GM19035 (cell line): Measurements from ENCODE around the gene SLIT1.

Experiments used
- ATAC-seq: cut with Tn5 transposase; IDR thresholded peaks from one replicate; pipeline ENCODE4 v1.9.1; 2021; ENCODE audit not compliant: unreplicated experiment

The SLIT1 gene

GRCh38 chr10:97185326-97186058 is at the start of gene SLIT1:
Gene SLIT1, minus strand, starts transcription at chr10:97185959. Its CDS starts 285 bp downstream, at chr10:97185674.
- no peak for ATAC-seq

DNA sequence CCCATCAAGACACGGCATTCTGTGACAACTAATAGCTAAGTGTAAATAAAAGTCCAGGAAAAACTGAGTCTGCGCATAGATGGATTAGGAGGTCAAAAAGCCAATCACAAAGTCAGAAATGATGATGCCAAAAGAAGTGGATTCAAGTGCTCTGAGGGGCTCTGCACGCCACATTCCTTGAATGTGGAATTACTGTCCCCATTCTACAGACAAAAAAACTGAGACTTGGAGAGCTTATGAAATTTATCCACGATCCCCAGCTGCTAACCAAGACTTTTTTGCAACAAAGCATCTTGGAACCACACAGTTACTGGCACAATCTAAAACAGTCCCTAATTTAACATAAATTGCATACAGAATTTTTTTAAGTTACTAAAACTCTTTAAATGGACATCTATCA is 49.6 kb upstream of the SLIT1 start:
- no peak for ATAC-seq

DNA sequence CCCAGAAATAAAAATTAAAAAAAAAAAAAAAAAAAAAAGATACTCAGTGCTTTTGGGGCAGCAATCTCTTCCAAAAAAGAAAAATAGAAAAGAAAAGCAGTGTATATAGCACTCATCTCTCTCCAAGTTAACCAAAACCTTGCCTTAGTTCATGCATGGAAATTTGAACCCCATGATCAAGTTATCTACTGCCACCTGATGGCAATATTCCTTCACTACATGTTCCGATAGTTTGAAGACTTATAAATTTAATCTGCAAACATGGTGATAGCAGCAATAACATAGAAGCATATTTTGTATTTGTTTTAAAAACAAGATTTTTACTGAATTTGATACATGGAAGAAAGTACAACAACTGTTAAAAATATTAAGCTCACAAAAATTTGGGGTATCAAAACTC is 48.6 kb upstream of the SLIT1 start:
- ATAC-seq, result no peak

DNA sequence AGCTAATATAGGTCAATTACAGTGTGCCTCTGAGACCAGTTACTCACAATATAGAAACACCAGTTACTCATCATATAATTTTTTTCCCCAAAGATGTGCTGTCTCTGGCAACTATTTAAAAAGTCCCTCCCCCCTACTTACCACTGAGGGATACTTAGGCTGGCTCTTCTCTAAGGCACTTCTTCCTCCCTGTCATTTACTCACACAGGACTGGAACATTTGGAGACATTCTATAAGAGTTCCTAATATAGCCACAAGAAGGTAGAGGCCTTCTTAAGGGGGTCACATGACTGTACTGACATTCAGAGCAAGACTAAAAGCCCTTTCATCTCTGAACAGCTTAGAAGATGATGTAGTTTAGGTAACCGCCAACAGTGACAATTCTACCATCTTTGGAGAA is 44.4 kb upstream of the SLIT1 start:
- no peak for ATAC-seq

GRCh38 chr10:97229322-97230015 is 43.7 kb upstream of the SLIT1 start:
- ATAC-seq, result no peak

DNA sequence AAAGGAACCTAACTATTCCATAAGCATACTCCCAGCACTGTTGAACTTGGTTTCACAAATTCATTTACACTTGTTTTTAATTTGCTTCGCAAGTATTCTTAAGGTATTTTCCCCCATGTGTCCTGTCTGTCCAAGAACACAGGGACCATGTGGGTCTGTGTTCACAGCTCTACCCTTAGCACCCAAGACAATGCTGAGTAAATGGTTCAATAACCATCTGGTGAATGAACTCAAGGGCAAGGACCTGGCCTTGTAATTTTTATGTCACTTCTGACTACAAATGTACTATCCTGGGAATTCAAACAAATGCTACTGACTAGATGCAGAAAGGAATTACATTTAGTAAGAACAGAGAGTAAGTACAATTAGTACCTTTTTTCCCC is 43.0 kb upstream of the SLIT1 start:
- no peak for ATAC-seq

GRCh38 chr10:97228130-97228774 is 42.5 kb upstream of the SLIT1 start:
- no peak for ATAC-seq

DNA sequence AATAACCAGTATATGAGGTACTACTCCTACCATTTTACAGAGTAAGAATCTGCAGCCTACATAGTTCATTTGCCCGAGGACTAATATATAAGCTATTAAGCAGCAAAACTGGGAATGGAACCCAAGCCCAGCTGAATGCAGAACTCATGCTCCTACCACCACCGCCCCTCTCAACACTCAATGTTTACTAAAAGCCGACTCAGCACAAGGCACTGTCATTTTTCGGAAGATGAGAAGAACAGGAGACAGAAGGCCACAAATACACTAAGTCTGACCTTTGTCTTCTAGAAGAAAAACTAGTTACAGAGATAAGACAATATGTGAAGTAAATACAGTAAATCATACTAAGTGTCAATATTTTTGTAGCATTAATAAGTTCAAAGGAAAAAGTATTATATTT is 40.6 kb upstream of the SLIT1 start:
- no peak for ATAC-seq

GRCh38 chr10:97224483-97225435 is 39.0 kb upstream of the SLIT1 start:
- no peak for ATAC-seq

- no peak for ATAC-seq
Observed at GRCh38 chr10:97222326-97222961, 36.7 kb upstream of the SLIT1 start.

- ATAC-seq, result no peak
Observed at GRCh38 chr10:97220355-97220754, 34.6 kb upstream of the SLIT1 start.

DNA sequence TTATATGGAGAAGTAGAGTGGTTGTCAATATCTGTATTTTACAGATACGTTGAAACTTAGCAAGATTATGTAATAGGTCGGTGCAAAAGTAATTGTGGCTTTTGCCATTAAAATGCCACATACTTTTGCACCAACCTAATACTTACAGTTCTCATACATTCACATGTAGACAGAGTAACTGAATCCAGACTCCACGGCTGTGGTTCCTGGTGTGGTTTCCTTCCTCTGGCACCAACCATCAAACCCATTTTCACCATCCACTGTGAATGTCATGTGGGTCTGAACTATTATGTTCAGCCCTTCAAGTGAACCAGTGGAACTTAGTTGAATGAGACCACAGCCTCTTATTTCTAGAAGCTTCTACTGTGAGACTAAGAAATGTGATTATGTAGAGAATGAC is 31.5 kb upstream of the SLIT1 start:
- ATAC-seq, result no peak

GRCh38 chr10:97215619-97216260 is 30.0 kb upstream of the SLIT1 start:
- ATAC-seq, result no peak

DNA sequence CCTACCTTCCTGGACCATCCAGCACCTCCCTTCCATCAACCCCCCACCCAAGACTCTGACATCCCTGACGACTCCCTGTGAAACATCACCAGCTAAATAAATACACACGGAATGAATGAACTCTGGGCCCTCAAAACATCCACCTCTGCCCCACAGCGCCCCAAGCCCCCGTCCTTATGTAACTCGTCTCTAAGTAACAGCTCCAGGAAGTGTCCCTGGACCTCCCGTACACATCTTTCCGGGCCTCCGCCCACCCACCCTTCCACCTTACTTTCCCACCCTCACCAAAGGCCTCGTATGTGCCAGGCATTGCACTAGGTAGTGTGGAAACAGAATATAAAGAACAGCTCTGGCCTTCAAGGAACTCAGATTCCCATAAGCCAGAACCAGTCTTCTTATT is 27.7 kb upstream of the SLIT1 start:
- ATAC-seq, result no peak

DNA sequence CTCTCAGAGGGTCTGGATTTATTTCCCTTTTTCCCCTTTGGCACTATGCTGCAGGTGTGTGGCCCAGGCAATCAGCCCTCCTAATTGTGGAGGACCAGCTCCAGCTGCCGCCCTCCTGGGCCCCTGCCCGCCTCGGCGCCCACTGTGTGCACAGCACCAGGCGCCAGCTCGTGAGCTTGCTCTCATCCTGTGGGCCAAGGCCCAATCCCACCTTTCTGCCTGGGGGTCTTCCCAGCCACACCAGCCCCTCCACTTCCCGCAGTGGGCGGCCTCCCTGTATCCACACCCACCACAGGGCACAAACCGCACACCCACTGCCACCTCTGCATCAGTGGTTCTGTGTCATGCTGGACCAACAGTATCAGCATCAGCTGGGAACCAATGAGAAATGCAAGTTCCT is 25.5 kb upstream of the SLIT1 start:
- no peak for ATAC-seq

DNA sequence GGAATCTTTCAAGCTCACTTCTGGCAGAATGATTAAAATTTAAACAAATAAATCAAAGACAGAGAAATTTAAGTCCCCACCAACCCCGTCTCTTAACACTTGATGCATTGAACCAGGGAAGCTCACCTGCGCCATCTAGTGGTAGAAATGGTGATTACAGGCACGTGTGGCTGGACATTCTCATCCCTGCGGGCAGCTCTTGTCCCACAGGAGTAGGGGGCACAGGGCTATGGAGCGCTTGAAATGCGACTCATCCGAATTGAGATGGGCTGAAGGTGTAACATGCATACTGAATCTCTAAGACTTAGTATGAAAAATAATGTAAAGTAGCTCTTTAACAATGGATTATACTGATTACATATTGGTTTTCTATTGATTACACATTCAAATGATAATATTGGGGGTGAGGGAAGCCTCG is 24.8 kb upstream of the SLIT1 start:
- no peak for ATAC-seq

DNA sequence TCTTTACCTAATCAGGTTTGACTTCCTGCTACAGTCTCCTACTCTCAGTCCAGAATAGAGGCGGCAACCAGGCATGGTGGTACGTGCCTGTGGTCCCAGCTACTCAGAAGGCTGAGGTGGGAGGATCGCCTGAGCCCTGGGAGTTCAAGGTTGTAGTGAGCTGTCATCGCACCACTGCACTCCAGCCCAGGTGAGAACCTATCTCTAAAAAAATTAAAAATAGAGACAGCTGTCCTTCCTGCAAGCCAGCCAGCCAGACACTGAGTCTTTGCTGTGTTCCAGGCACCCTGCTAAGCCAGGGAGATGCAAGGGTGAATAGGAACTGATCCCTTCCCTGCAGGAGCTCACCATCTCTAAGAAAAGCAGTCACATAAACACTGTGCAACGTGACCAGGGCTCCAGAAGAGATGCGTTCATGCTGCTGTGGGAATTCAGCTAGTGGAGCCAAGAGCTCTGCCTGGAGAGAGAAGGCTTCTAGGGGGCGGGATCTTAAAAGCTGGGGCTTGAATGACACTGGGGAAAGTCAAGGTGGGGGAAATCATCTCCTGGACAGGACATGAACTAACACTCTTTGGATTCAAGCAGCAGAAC is 22.1 kb upstream of the SLIT1 start:
- ATAC-seq, result no peak

DNA sequence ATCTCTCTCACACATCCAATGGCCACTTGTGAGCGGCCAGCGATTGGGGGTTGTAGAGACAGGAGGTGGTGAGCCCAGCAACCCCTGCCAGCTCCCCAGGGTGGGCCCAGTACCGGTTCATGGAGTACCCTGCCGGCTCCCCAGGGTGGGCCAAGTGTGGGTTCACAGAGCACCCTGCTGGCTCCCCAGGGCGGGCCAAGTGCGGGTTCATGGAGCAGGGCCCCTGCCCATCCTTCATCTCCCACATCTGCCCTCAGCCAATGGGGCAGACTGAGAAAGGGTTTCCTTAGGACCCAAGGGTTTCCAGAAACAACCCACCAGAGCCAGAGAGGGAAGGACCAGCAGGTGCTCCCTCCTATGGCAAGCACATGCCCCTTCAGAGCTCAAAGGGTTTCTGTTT is 21.4 kb upstream of the SLIT1 start:
- ATAC-seq, result no peak

DNA sequence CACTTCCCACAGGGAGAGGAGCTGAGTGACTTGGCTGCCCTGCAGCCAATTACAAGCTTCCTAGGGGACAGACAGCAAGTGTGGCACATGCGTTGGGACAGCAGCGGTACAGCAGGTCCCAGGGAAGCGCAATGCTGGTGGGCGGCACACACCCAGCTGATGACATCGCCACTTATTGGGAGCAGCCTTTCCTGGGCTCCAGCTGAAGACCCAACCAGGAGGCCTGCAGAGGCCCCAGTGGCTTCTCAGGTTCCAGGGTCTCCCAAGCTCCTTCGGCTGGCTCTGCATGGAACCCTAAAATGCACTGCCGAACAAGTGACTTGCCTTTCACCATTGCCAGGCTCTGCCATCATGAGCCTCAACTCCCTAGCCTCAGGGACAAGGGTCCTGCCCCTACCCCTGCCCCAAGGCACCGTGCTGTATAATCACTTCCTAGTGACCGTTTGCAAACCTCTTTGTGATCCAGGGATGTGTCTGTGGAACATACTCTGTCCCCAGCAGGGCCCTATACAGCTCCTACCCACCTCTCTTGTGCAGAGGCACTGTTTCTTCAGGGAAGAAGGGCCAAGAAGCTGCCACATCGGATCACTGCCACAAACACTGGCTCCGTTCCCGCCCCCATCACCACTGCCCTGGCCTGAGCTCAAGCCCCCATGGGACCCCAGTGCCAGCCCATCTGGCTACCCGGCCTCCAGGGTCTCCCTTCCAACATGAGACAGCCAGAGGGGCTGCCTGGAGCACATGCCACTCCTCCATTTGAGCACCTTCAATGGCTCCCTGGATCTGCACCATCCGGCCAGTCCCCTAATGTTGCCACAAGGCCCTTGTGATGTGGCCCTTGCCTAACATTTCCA is 19.3 kb upstream of the SLIT1 start:
- ATAC-seq, result no peak
